Effector CD4-positive, alpha-beta T cell (primary cell): ENCODE results near the gene SDK1.

Experiments
- DNase-seq: peaks from one replicate; pipeline ENCODE4 v3.0.0-alpha.2; 2020

Gene SDK1

DNA sequence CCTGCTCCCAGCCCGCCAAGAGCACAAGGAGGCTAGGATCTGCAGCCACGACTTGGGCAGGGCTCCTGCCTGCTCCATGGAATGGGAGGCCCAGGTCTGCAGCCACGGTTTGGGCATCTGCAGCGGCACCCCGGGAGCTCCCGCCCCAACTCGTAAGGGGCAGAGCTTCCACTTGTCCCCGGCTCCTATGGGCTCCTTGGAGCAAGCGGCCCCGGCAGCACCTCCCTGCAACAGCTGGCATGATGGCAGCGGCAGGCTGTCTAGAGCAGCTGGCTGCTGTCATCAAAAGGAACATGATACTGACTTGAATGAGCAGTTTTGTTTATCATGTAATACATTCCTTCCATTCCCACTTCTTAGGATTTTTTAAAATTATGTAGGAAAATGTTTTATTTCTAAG is 697.0 kb downstream of the SDK1 start:
- DNase-seq = no peak

GRCh38 chr7:4000139-4000538 is 699.1 kb downstream of the SDK1 start:
- no peak for DNase-seq

- DNase-seq = no peak
Measured at GRCh38 chr7:4000934-4001333, 699.9 kb downstream of the SDK1 start.

- no peak for DNase-seq
Measured at GRCh38 chr7:4001742-4002141, 700.7 kb downstream of the SDK1 start.

DNA sequence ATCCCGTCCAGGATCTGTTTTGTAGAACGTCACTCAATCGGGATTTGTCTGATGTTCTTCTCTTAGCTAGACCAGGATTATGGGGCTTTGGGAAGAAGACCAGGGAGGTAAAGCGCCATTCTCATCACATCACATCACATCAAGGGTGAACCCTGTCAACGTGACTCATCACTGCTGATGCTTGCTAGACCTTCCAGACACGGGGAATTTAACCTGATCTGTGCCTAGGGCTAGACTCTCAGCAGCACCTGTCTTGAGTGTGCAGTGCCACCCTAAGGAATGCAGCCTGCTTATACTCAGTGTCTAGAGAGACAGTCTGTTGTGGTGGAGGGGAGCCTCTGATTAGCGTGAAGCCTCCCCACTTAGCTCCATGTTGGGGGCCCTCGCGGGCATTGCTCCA is 702.5 kb downstream of the SDK1 start:
- DNase-seq = no peak

DNA sequence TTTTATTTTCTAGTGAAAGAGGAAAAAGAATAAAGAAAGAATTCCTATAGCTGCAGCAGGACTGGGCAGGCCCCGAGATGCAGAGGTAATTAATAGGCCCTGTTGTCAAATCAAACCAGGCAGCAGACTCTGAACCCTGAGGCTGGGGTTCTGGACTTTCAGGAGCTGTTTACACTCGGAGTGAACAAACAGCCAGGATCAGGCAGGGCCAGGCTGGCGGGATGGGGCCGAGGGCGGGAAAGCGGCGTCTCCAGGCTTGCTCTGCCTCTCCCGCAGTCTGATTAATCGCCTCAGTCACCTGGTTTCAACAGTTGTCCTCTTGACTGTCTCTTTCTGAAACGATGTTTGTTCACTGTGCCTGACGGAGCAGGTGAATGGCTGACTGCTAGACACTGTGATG is 705.6 kb downstream of the SDK1 start:
- DNase-seq = no peak

DNA sequence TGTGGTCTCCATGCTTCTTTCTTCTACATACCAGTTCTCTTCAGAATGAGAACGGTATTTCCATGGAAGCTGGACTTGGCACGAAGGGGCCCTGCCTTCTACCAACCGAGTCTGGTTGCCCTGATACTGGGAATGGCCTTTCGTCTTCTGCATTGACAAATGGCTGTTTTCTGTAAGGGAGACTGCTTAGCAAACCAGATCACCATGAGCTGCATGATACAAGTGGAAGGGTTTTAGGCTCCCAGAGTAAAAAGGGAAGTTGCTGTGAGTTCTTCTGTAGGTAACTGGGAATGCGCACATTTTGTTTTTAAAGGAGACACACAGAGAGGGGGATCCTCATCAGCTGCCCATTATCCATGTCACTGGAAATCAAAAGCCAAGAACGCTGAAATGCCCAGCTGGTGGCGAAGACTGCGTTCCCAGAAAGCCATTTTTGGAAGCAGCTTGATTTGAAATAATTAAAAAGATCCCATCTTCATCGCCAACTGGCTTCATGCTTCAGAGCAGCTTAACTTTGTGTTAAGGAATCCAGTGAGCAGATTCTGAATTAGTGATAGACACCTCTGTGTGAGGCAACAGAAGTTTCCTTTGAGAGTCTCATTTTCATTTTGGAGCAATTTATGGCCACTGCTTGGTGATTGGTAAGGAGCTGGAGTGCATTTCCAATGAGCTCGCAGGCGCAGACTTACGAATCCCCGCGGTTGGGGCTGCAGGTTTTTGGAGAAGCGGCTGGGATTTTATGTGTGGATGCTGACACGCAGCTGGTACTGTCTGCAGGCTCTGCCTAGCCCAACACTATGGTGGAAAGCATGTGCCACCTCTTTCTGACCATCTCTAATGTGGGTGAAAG is 708.4 kb downstream of the SDK1 start:
- no peak for DNase-seq

DNA sequence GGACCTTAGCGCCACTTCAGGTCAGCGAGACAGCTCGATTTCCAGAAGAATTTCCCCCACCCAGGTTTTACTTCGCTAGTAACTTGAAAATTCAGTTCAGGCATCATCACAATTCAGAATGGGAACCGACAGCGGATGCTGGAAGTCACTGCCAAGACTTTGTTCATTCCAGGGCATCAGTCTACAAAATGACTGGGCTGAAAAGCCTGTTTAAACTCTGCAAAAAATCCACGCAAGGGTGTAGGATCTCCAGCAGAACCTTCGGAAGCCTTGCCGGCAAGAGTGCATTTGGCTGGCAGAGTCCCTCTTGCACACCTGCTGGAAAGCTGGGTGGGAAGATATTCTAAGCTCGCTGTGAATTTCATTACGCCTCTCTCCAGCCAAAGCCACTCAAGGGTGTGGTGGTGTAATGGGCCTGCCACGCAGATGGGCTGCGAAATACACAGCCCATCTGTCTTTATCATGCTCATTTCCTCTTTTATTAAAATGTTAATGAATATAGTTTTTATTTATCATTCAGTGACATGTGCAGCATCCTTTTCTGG is 709.1 kb downstream of the SDK1 start:
- DNase-seq = no peak

GRCh38 chr7:4010923-4011656 is 710.0 kb downstream of the SDK1 start:
- no peak for DNase-seq

- DNase-seq = no peak
Measured at GRCh38 chr7:4013793-4014192, 712.7 kb downstream of the SDK1 start.

- no peak for DNase-seq
Measured at GRCh38 chr7:4014346-4015050, 713.4 kb downstream of the SDK1 start.

DNA sequence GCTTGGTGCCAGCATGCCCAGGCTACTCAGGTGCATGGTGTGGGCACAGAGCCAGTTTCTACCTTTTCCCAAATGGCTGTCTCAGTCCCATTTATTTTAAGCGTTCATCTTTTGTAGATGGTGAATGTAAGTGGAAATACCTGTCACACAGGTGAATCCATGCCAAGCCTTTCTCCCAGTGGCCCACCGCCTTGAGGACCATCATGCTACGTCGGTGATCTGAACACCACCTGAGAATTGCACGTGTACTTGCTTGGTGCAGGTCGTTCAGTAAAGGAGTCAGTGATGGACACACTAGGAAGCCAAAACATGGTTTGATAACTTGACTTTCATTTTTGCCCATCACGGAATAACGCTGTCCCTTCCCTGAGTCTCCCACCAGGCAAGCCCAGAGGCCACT is 714.3 kb downstream of the SDK1 start:
- DNase-seq = no peak

DNA sequence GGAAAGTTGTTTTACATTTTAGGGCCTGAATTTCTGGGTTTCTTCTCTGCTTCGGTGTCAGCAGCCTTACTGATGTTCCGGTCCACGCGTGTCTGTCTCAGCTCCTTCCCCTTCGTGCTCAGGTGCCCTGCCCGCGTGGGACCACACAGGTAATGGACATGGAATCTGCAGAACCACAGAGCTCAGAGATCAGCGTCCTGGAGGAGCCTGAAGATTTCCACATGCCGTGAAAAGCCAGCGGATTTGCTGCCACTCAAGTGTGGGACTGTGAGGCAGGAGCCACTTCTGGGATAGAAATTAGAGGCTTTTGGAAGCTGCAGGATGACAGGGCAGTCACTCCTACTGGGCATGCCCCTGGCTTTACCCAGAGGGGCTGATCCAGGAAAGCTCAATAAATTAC is 714.9 kb downstream of the SDK1 start:
- no peak for DNase-seq

GRCh38 chr7:4017081-4017480 is 716.0 kb downstream of the SDK1 start:
- DNase-seq = no peak

DNA sequence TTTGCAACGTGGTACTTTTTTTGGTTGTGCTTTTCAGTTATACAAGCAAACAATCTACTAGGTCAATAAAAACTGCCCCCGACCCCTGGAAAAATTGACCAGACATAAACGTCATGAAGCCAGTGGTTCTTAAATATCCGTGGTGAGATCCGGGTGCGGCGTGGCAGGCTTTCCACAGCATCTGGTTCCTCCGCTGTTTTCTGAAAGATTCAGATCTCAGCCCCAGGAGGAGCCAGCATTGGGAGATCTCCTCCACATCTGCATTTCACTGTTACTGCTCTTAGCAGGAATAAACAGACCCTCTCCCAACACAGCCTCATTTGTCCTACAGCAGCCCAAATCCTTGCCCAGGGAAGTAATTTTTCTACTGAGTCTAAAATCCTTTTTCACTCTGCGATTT is 716.7 kb downstream of the SDK1 start:
- DNase-seq = no peak

GRCh38 chr7:4018601-4019316 is 717.7 kb downstream of the SDK1 start:
- DNase-seq = no peak

DNA sequence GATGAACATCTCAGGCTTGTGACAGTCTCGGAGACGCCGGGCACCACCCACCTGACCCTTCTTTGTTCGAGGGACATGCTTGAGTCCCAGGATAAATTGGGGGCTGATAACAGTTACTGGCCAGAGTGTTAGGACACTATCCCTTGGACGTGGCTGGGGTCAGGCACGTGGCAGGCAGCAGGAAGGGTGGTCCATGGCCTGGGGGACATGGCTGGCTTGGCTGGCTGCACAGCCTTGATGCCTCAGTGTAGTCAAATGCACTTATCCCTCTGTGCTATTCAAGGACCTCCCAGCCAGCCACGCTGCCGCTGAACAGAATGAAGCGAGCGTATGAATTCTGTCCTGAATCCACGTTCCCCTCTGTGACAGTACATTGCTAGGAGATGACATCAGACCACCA is 719.0 kb downstream of the SDK1 start:
- no peak for DNase-seq

DNA sequence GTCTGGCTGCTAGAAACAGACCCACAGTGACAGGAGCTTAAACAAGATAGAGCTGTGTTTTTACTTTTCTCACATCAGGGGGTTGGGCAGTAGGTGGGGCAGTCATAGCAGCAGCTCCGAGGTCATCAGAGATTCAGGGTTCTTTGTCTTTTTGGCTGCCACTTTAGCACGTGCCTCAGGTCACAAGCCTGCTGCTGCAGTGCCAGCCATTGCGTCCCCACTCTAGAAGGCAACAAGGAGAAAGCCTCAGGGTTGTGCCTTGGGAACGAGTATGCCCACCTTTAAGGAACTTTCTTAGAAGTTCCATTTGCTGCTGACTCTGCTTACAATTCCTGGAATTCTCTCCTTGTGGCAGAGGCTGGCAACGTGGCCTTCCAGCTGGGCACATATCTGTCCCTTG is 720.4 kb downstream of the SDK1 start:
- DNase-seq = no peak

- no peak for DNase-seq
Measured at GRCh38 chr7:4022265-4022664, 721.2 kb downstream of the SDK1 start.

- no peak for DNase-seq
Measured at GRCh38 chr7:4023502-4023901, 722.5 kb downstream of the SDK1 start.

DNA sequence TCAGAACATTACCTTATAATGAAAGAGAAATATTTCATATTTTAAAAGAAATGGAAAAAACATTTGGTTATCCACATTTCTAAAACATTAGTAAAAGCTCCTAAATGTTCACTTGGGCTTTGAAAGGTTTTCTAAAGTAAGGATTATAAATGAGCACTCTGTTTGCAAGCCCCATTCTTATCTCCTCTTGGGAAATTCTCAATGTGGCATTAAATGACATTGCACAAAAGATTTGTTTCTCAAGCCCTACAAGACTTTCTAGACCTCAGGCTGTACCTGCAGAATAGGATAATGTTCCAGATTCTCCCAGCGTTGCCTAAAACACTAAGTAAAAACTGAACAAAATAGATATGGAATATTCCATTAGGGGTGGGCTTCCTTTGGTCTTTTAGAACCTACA is 723.1 kb downstream of the SDK1 start:
- no peak for DNase-seq

- no peak for DNase-seq
Measured at GRCh38 chr7:4024806-4025205, 723.8 kb downstream of the SDK1 start.

- no peak for DNase-seq
Measured at GRCh38 chr7:4025210-4025609, 724.2 kb downstream of the SDK1 start.
